ENCODE results near the gene UBXN7.
A peak's percentile ranks its signal among the peaks of the same experiment; 100 is the strongest.
"Not testable (repeated sequence)": the region's sequence is repeated elsewhere in the genome, so short reads cannot be mapped to it uniquely, and the experiment has no call there.

Gene UBXN7, protein sequence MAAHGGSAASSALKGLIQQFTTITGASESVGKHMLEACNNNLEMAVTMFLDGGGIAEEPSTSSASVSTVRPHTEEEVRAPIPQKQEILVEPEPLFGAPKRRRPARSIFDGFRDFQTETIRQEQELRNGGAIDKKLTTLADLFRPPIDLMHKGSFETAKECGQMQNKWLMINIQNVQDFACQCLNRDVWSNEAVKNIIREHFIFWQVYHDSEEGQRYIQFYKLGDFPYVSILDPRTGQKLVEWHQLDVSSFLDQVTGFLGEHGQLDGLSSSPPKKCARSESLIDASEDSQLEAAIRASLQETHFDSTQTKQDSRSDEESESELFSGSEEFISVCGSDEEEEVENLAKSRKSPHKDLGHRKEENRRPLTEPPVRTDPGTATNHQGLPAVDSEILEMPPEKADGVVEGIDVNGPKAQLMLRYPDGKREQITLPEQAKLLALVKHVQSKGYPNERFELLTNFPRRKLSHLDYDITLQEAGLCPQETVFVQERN

DNA sequence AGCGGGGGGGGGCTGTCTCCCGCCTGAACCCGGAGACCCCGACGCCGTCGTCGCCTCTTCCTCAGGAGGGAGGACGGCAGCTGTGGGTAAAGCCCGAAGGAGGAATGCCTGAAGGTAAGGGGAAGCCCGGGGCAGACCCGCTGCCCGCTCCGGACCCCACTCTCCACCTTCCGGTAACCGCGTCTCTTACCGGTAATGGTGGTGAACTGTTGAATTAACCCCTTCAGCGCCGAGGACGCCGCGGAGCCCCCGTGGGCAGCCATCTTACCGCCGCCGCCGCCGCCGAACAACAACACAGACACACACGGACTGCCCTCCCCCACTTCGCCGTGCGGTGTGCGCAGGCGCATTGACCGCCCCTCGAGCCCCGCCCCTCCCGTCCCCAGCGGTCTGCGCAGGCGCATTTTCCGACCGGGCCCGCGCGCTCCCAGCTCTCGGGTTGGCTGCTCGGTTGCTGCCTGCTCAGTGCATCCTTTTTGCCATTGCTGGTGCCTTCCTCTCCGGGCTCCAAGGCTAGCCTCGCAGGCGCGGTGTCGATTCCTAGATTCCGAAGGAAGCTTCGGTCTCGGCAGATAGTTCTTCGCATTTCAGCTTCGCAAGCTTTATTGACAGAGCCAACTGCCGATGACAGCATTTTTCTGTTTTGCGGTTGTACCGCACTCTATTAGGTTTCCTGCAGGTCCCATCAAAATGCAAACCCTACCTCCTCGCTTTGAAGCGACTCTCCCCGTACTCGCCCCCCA, at the start of gene UBXN7:
TSS of gene UBXN7 (minus strand) at position 291 of the 743 bp plus-strand sequence. CDS start at position 263, 28 bp downstream.
- H3K4me3 ChIP-seq (replicated peaks in 1 of 2; ENCODE audit: low read depth in 2 of 2, low read length in 2 of 2): peak within 1 kb of the TSS; percentile 92 to 99
- DNase-seq (ENCODE audit: low read depth in 2 of 2): peak; percentile 94 to 96
- TF ChIP-seq CTCF (IDR thresholded peaks at IDR 0.05; ENCODE audit: low read depth, low read length): no peak

GRCh38 chr3:196477678-196478077, 45.5 kb upstream of the UBXN7 start:
- H3K4me3 ChIP-seq (replicated peaks in 1 of 2; ENCODE audit: low read depth in 2 of 2, low read length in 2 of 2): no peak overlapping the region
- no peak for TF ChIP-seq CTCF (IDR thresholded peaks at IDR 0.05; ENCODE audit: low read depth, low read length)
- DNase-seq (ENCODE audit: low read depth in 2 of 2): no peak

DNA sequence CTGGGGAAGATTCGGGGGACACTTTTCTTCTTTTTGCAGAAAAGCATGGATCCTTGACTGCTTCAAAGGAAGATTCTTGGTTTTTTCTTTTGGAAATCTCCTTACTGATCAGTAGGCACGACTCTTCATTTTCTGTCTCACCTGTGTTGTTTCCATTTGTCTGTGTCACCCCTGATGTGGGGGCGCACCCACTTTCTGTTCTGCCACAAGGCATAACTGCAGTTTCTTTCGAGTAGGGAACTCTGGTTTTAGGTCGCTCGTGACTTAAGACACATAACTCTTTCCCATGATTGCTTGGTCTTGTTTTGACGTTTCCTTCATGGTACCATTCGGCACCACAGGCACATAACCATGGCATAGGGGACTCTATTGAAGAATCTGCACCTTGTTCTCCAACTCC, 40.1 kb upstream of the UBXN7 start:
- TF ChIP-seq CTCF (IDR thresholded peaks at IDR 0.05; ENCODE audit: low read depth, low read length): no peak
- no peak overlapping the region for H3K4me3 ChIP-seq (replicated peaks in 1 of 2; ENCODE audit: low read depth in 2 of 2, low read length in 2 of 2)
- no peak for DNase-seq (ENCODE audit: low read depth in 2 of 2)

GRCh38 chr3:196471551-196471950, 39.3 kb upstream of the UBXN7 start:
- H3K4me3 ChIP-seq (replicated peaks in 1 of 2; ENCODE audit: low read depth in 2 of 2, low read length in 2 of 2): no peak overlapping the region
- peak in 1 of 2 donors; percentile 18 for DNase-seq (ENCODE audit: low read depth in 2 of 2)
- no peak for TF ChIP-seq CTCF (IDR thresholded peaks at IDR 0.05; ENCODE audit: low read depth, low read length)

DNA sequence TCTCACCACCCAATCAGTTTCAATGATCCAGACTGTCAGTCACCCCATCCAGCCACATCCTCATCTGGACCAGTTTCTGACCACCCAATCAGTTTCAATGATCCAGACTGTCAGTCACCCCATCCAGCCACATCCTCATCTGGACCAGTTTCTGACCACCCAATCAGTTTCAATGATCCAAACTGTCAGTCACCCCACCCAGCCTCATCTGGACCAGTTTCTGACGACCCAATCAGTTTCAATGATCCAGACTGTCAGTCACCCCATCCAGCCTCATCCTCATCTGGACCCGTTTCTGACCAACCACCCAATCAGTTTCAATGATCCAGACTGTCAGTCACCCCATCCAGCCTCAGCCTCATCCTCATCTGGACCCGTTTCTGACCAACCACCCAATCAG, 38.0 kb upstream of the UBXN7 start:
- not testable (repeated sequence) for DNase-seq (ENCODE audit: low read depth in 2 of 2); H3K4me3 ChIP-seq (replicated peaks in 1 of 2; ENCODE audit: low read depth in 2 of 2, low read length in 2 of 2)

GRCh38 chr3:196463804-196464203, 31.6 kb upstream of the UBXN7 start:
- TF ChIP-seq CTCF (IDR thresholded peaks at IDR 0.05; ENCODE audit: low read depth, low read length): no peak
- no peak overlapping the region for H3K4me3 ChIP-seq (replicated peaks in 1 of 2; ENCODE audit: low read depth in 2 of 2, low read length in 2 of 2)
- no peak for DNase-seq (ENCODE audit: low read depth in 2 of 2)

- no peak overlapping the region for H3K4me3 ChIP-seq (replicated peaks in 1 of 2; ENCODE audit: low read depth in 2 of 2, low read length in 2 of 2)
- TF ChIP-seq CTCF (IDR thresholded peaks at IDR 0.05; ENCODE audit: low read depth, low read length): no peak
- DNase-seq (ENCODE audit: low read depth in 2 of 2): no peak
Observed at GRCh38 chr3:196463478-196463756, 31.2 kb upstream of the UBXN7 start.

DNA sequence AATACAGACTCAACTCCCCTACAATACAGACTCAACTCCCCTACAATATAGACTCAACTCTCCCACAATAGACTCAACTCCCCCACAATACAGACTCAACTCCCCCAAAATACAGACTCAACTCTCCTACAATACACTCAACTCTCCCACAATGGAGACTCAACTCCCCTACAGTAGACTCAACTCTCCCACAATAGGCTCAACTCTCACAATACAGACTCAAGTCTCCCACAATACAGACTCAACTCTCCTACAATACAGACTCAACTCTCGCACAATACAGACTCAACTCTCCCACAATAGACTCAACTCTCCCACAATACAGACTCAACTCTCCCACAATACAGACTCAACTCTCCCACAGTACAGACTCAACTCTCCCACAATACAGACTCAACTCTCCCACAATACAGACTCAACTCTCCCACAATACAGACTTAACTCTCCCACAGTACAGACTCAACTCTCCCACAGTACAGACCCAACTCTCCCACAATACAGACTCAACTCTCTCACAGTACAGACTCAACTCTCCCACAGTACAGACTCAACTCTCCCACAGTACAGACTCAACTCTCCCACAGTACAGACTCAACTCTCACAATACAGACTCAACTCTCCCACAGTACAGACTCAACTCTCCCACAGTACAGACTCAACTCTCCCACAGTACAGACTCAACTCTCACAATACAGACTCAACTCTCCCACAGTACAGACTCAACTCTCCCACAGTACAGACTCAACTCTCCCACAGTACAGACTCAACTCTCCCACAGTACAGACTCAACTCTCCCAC, 30.7 kb upstream of the UBXN7 start:
- not testable (repeated sequence) for H3K4me3 ChIP-seq (replicated peaks in 1 of 2; ENCODE audit: low read depth in 2 of 2, low read length in 2 of 2); DNase-seq (ENCODE audit: low read depth in 2 of 2)
